H1 (cell line): ENCODE data around the gene RTF1. TPM values are rescaled to one million over a fixed set of nuclear protein-coding genes. Genes with fewer than 3 reads are reported as not detected.

ENCODE experiments used
- CTCF ChIA-PET: fragments of 300-600 bp; sonication (Branson Sonifier 250); formaldehyde crosslinking; loops from one replicate; lab custom pipeline; 2021; ENCODE audit not compliant: partially characterized antibody; lab: Charles Lee
- POLR2A ChIA-PET: fragments of 300-600 bp; sonication (Branson Sonifier 250); formaldehyde crosslinking; loops from one replicate; lab custom pipeline; 2021; ENCODE audit warnings: inconsistent platforms; ENCODE audit not compliant: partially characterized antibody; lab: Charles Lee
- DNase-seq, 2 experiments: peaks; one replicate each; pipeline versions ENCODE4 v3.0.0 to v3.0.0-alpha.2; 2010 to 2022; ENCODE audit warnings: low spot score in 2 of 2, low read depth in 1 of 2, mixed read lengths in 1 of 2
- FAIRE-seq: peaks from 2 replicates; lab custom pipeline; 2011; peaks lifted over from hg19 to GRCh38; lab: Jason Lieb, UNC
- H2AFZ ChIP-seq: 2 replicates; pipeline ENCODE4 v1.8.1; 2012; ENCODE audit warnings: low read length, inconsistent platforms
- H2AK5ac ChIP-seq: 2 replicates; pipeline ENCODE4 v1.6.1; 2013; ENCODE audit warnings: low read depth, low read length
- H2BK120ac ChIP-seq: replicated peaks from 2 replicates; pipeline ENCODE3; 2013; ENCODE audit warnings: low read depth, low read length, inconsistent platforms
- H2BK12ac ChIP-seq: 2 replicates; pipeline ENCODE4 v1.6.1; 2013; ENCODE audit warnings: low read depth, low read length
- H2BK15ac ChIP-seq: 2 replicates; pipeline ENCODE4 v1.6.1; 2013; ENCODE audit warnings: low read length
- H2BK20ac ChIP-seq: 2 replicates; pipeline ENCODE4 v1.6.1; 2013; ENCODE audit warnings: low read length
- H2BK5ac ChIP-seq: 2 replicates; pipeline ENCODE4 v1.6.1; 2013; ENCODE audit warnings: low read depth, low read length
- H3K14ac ChIP-seq: 2 replicates; pipeline ENCODE4 v1.6.1; 2013; ENCODE audit warnings: inconsistent platforms; ENCODE audit not compliant: insufficient read length
- H3K18ac ChIP-seq: 2 replicates; pipeline ENCODE4 v1.6.1; 2013; ENCODE audit warnings: low read length; ENCODE audit errors: extremely low read depth
- H3K23ac ChIP-seq: 2 replicates; pipeline ENCODE4 v1.6.1; 2013; ENCODE audit warnings: inconsistent platforms; ENCODE audit not compliant: insufficient read length
- H3K23me2 ChIP-seq: 2 replicates; pipeline ENCODE4 v1.6.1; 2013; ENCODE audit warnings: low read depth, low read length
- H3K27ac ChIP-seq: 2 replicates; pipeline ENCODE4 v1.6.1; 2011; ENCODE audit warnings: low read depth, low read length, inconsistent platforms
- H3K27me3 ChIP-seq, 4 experiments: replicated peaks in 1 of 4; 1 replicate in 1 of 4; 2 replicates in 3 of 4; pipeline versions ENCODE4 v1.6.1 to v1.8.1; 2011 to 2013; ENCODE audit warnings: low read length in 3 of 4, mild to moderate bottlenecking in 3 of 4, inconsistent platforms in 2 of 4, mixed read lengths in 2 of 4, moderate library complexity in 1 of 4; ENCODE audit not compliant: control insufficient read depth in 3 of 4, insufficient read depth in 3 of 4; ENCODE audit errors: extremely low read depth in 1 of 4
- H3K36me3 ChIP-seq, 4 experiments: 2 replicates each; pipeline versions ENCODE4 v1.6.1 to v1.8.1; 2011 to 2013; ENCODE audit warnings: mild to moderate bottlenecking in 4 of 4, low read length in 3 of 4, moderate library complexity in 2 of 4, control low read depth in 1 of 4, inconsistent platforms in 1 of 4; ENCODE audit not compliant: insufficient read depth in 4 of 4, control insufficient read depth in 2 of 4
- H3K4ac ChIP-seq: replicated peaks from 2 replicates; pipeline ENCODE3; 2013; ENCODE audit warnings: low read length, low read depth, mixed read lengths, inconsistent platforms; ENCODE audit not compliant: insufficient read length
- H3K4me1 ChIP-seq, 4 experiments: replicated peaks in 1 of 4; 1 replicate in 1 of 4; 2 replicates in 3 of 4; pipeline versions ENCODE4 v1.6.1 to v1.8.1; 2011 to 2013; ENCODE audit warnings: low read length in 3 of 4, inconsistent platforms in 2 of 4, mixed read lengths in 1 of 4; ENCODE audit not compliant: insufficient read depth in 4 of 4, control insufficient read depth in 3 of 4
- H3K4me2 ChIP-seq, 2 experiments: 2 replicates each; pipeline versions ENCODE4 v1.6.1 to v1.8.1; 2011 to 2013; ENCODE audit warnings: low read depth in 2 of 2, low read length in 2 of 2, control low read depth in 1 of 2, inconsistent platforms in 1 of 2, mild to moderate bottlenecking in 1 of 2; ENCODE audit not compliant: insufficient read depth in 1 of 2
- H3K4me3 ChIP-seq, 4 experiments: fragments of 200-600, 300-600 bp in 1 of 4; sonication (generic), shearing (Covaris generic), sonication (Bioruptor Twin) in 1 of 4; 2 replicates each; pipeline versions ENCODE4 v1.5.1 to v1.8.1; 2011 to 2016; ENCODE audit warnings: low read length in 4 of 4, low read depth in 3 of 4, control low read depth in 2 of 4, inconsistent platforms in 2 of 4, mild to moderate bottlenecking in 2 of 4, mixed read lengths in 1 of 4, moderate library complexity in 1 of 4; ENCODE audit not compliant: insufficient read depth in 2 of 4; ENCODE audit errors: extremely low read depth in 1 of 4
- H3K56ac ChIP-seq: replicated peaks from 2 replicates; pipeline ENCODE3; 2013; ENCODE audit warnings: low read depth, mild to moderate bottlenecking, mixed read lengths, low read length, inconsistent platforms; ENCODE audit not compliant: insufficient read length
- H3K79me1 ChIP-seq: 2 replicates; pipeline ENCODE4 v1.6.1; 2013; ENCODE audit warnings: low read depth, low read length, control low read depth
- H3K79me2 ChIP-seq, 2 experiments: 2 replicates each; pipeline versions ENCODE4 v1.6.1 to v1.8.1; 2012 to 2013; ENCODE audit warnings: low read length in 2 of 2, mild to moderate bottlenecking in 2 of 2, inconsistent platforms in 1 of 2; ENCODE audit not compliant: insufficient read depth in 2 of 2, control insufficient read depth in 1 of 2
- H3K9ac ChIP-seq, 4 experiments: replicated peaks in 1 of 4; 1 replicate in 1 of 4; 2 replicates in 3 of 4; pipeline versions ENCODE4 v1.6.1 to v1.8.1; 2011 to 2013; ENCODE audit warnings: low read depth in 3 of 4, low read length in 3 of 4, control low read depth in 2 of 4, mild to moderate bottlenecking in 2 of 4, moderate library complexity in 2 of 4, inconsistent platforms in 1 of 4; ENCODE audit errors: extremely low read depth in 1 of 4
- H3K9me3 ChIP-seq, 2 experiments: 2 replicates each; pipeline versions ENCODE4 v1.6.1 to v1.8.1; 2012 to 2013; ENCODE audit warnings: mild to moderate bottlenecking in 2 of 2, moderate library complexity in 2 of 2, control low read depth in 1 of 2, inconsistent platforms in 1 of 2, low read depth in 1 of 2, low read length in 1 of 2, mixed read lengths in 1 of 2; ENCODE audit not compliant: insufficient read depth in 2 of 2
- H4K20me1 ChIP-seq, 2 experiments: replicated peaks in 1 of 2; 2 replicates each; pipeline versions ENCODE3 to v1.8.1; 2011 to 2013; ENCODE audit warnings: inconsistent platforms in 2 of 2, low read length in 2 of 2, mild to moderate bottlenecking in 1 of 2; ENCODE audit not compliant: insufficient read depth in 2 of 2, control insufficient read depth in 1 of 2
- H4K5ac ChIP-seq: 2 replicates; pipeline ENCODE4 v1.6.1; 2013; ENCODE audit warnings: low read length, low read depth, mixed read lengths, inconsistent platforms; ENCODE audit not compliant: insufficient read length
- H4K8ac ChIP-seq: 2 replicates; pipeline ENCODE4 v1.8.0; 2013; ENCODE audit warnings: mild to moderate bottlenecking, moderate library complexity, low read length, inconsistent platforms; ENCODE audit not compliant: insufficient read depth; ENCODE audit errors: extremely low read depth
- H4K91ac ChIP-seq: replicated peaks from 2 replicates; pipeline ENCODE3; 2013; ENCODE audit warnings: low read length, mixed read lengths, inconsistent platforms; ENCODE audit not compliant: insufficient read length
- BACH1 ChIP-seq: IDR thresholded peaks from 2 replicates; pipeline ENCODE4 v1.6.1; 2012; ENCODE audit warnings: low read length, improper control_type of control experiment
- CREB1 ChIP-seq: IDR thresholded peaks from 2 replicates; pipeline ENCODE4 v1.6.1; 2012; ENCODE audit warnings: inconsistent platforms
- KDM1A ChIP-seq: fragments of 200-600, 300-600 bp; sonication (generic); IDR thresholded peaks from 2 replicates; pipeline ENCODE4 v1.7.1; 2016; ENCODE audit warnings: mild to moderate bottlenecking, low read length, borderline replicate concordance
- KDM5A ChIP-seq: fragments of 200-600 bp; IDR thresholded peaks from 2 replicates; pipeline ENCODE4 v1.7.1; 2012; ENCODE audit warnings: mild to moderate bottlenecking, low read length, inconsistent platforms, mixed read lengths
- POLR2AphosphoS5 ChIP-seq: IDR thresholded peaks from 2 replicates; pipeline ENCODE4 v1.6.1; 2011; ENCODE audit warnings: low read depth, low read length
- RAD21 ChIP-seq, 2 experiments: IDR thresholded peaks in 1 of 2; conservative IDR thresholded peaks in 1 of 2; 2 replicates each; pipeline ENCODE4 v1.6.1; 2011; ENCODE audit warnings: low read depth in 2 of 2, low read length in 2 of 2, improper control_type of control experiment in 1 of 2, inconsistent platforms in 1 of 2, mild to moderate bottlenecking in 1 of 2, moderate library complexity in 1 of 2
- SIX5 ChIP-seq: IDR thresholded peaks from 2 replicates; pipeline ENCODE4 v1.6.1; 2011; ENCODE audit warnings: mild to moderate bottlenecking, low read depth, low read length
- SP1 ChIP-seq: IDR thresholded peaks from 2 replicates; pipeline ENCODE4 v1.6.1; 2011; ENCODE audit warnings: low read depth, low read length
- TEAD4 ChIP-seq: IDR thresholded peaks from 2 replicates; pipeline ENCODE4 v1.6.1; 2012; ENCODE audit warnings: low read depth, low read length, inconsistent platforms, mixed read lengths
- WGBS, 2 experiments: shearing (Covaris generic) in 1 of 2; methylation state at CpG; one replicate each; pipeline versions ENCODE4 v1.1.6 to v1.1.7; 2013 to 2015; ENCODE audit warnings: low lambda C conversion rate in 2 of 2, mixed read lengths in 2 of 2, inconsistent platforms in 1 of 2, low coverage in 1 of 2, missing lambda C conversion rate in 1 of 2; ENCODE audit not compliant: insufficient replicate concordance in 2 of 2, insufficient coverage in 1 of 2, insufficient read length in 1 of 2; ENCODE audit errors: extremely low coverage in 1 of 2, missing lambda C conversion rate in 1 of 2; 5-methylcytosine and 5-hydroxymethylcytosine counted together
- polyA plus RNA-seq, 7 experiments: library from polyadenylated mRNA; depleted of rRNA in 3 of 7; stranded (reverse) in 5 of 7; unstranded in 2 of 7; fragments of >200 nt in 5 of 7; fragments of 200-250 nt in 2 of 7; gene quantifications; 1 replicate in 5 of 7; 2 replicates in 1 of 7; 4 replicates in 1 of 7; pipeline versions ENCODE4 v1.2.1 to v1.2.3, GENCODE V29; 2011 to 2013; ENCODE audit warnings: missing spikeins in 2 of 7, mixed read lengths in 2 of 7
- total RNA-seq: library from RNA; stranded (reverse); fragmentation: NEBNext Ultra II Directional; extraction: Animal tissue kit (Norgen Biotek cat#: 25700); gene quantifications from 2 replicates; pipeline ENCODE4 v1.2.1, GENCODE V29; 2021

RTF1 gene
- total and polyA plus RNA-seq, 2 of the 8 experiments (the other 6 are each of a cell fraction or from before 2014, with no cell fraction given): 22.6 to 47.7 TPM

- H3K18ac ChIP-seq: no peak overlapping the region
- no peak for DNase-seq
- no peak overlapping the region for H2BK120ac ChIP-seq
- H3K4me2 ChIP-seq: no peak overlapping the region
- no peak overlapping the region for H2AK5ac ChIP-seq
- ChIA-PET CTCF (interaction anchor here (0.8 to 6.1 kb wide), 6 partner anchors 10 to 56 kb away, joined by 3 to 46 read pairs (median 8); partner anchors contain the start of gene ITPKA), POLR2A (interaction anchor here (0.8 to 1.5 kb wide), 4 partner anchors 9 to 77 kb away, joined by 3 to 5 read pairs (median 4); partner anchors contain the start of gene TYRO3)
- H3K27me3 ChIP-seq: peaks cover 43 to 90% (median 81%) of the 10 kb centered on the region in 4 experiments
- no peak overlapping the region for H2BK20ac ChIP-seq
- H3K23ac ChIP-seq: no peak overlapping the region
- no peak overlapping the region for H2BK12ac ChIP-seq
- peaks cover 0 to 19% (median 12%) of the 10 kb centered on the region in 4 experiments; a peak in 6 of 7 replicates for H3K4me1 ChIP-seq
- H2BK15ac ChIP-seq: no peak overlapping the region
- H3K9me3 ChIP-seq: no peaks in the 10 kb centered on the region; a peak in 1 of 4 replicates
- peaks cover 10% of the 10 kb centered on the region; the same call in 1 of the 2 replicates for H3K23me2 ChIP-seq
- WGBS, 2 experiments: 75% methylated on average over 4 of the region's 4 CpGs; no CpG with 5 or more reads in 1 of the 2 experiments
- H3K4me3 ChIP-seq: no peak overlapping the region
- H4K5ac ChIP-seq: no peak overlapping the region
- H3K79me2 ChIP-seq: no peaks in the 10 kb centered on the region
- H2AFZ ChIP-seq: no peak overlapping the region
- no peak overlapping the region for H3K4ac ChIP-seq
- peaks cover 0 to 12% of the 10 kb centered on the region in 2 experiments for H4K20me1 ChIP-seq
- no peak overlapping the region for H3K27ac ChIP-seq
- H3K79me1 ChIP-seq: no peaks in the 10 kb centered on the region
- H3K36me3 ChIP-seq: no peaks in the 10 kb centered on the region
- no peak overlapping the region for H2BK5ac ChIP-seq
- no peak for FAIRE-seq
- no peak overlapping the region for H4K8ac ChIP-seq
- H3K56ac ChIP-seq: no peak overlapping the region
- H3K9ac ChIP-seq: no peak overlapping the region
- no peak overlapping the region for H4K91ac ChIP-seq
- no peak overlapping the region for H3K14ac ChIP-seq
- no peak for TF ChIP-seq KDM1A
- no peak for TF ChIP-seq POLR2AphosphoS5
- no peak for TF ChIP-seq KDM5A
- no peak for TF ChIP-seq SP1
- TF ChIP-seq CREB1: no peak
- TF ChIP-seq BACH1: no peak
- no peak for TF ChIP-seq TEAD4
- no peak for TF ChIP-seq RAD21 (IDR thresholded peaks at IDR 0.05 in 1 of 2, conservative IDR thresholded peaks at IDR 0.05 in 1 of 2; ENCODE audit: low read depth in 2 of 2, low read length in 2 of 2)
- TF ChIP-seq SIX5: no peak
Observed at GRCh38 chr15:41505776-41506175, 88.9 kb downstream of the RTF1 start.
